NCI-H2081 treated with DMSO at 0.1 percent for 48 hours (cell line): ENCODE data around the gene EMSY.

Experiments used
- DNase-seq: peaks from one replicate; lab custom pipeline; 2025; lab: John Stamatoyannopoulos, UW

EMSY gene

GRCh38 chr11:76523147-76523546 lies 78.3 kb downstream of the EMSY start:
- DNase-seq, result no peak

GRCh38 chr11:76523786-76524436 lies 79.1 kb downstream of the EMSY start:
- no peak for DNase-seq

GRCh38 chr11:76524461-76524860 lies 79.6 kb downstream of the EMSY start:
- no peak for DNase-seq

- no peak for DNase-seq
These were observed 80.1 kb downstream of the EMSY start for GRCh38 chr11:76524919-76525318.

GRCh38 chr11:76526878-76527277 lies 82.1 kb downstream of the EMSY start:
- DNase-seq, result no peak

- no peak for DNase-seq
These were observed 97.6 kb downstream of the EMSY start for GRCh38 chr11:76542436-76542835.

- DNase-seq, result no peak
These were observed 98.3 kb downstream of the EMSY start for GRCh38 chr11:76543006-76543703.

- no peak for DNase-seq
These were observed 106.0 kb downstream of the EMSY start for GRCh38 chr11:76550781-76551180.

GRCh38 chr11:76551400-76551799 lies 106.6 kb downstream of the EMSY start:
- DNase-seq, result no peak

GRCh38 chr11:76552987-76553386 lies 108.2 kb downstream of the EMSY start:
- DNase-seq, result no peak

GRCh38 chr11:76553554-76554476 lies 109.0 kb downstream of the EMSY start:
- DNase-seq, result no peak

- no peak for DNase-seq
These were observed 109.9 kb downstream of the EMSY start for GRCh38 chr11:76554767-76555166.

- DNase-seq, result no peak
These were observed 112.6 kb downstream of the EMSY start for GRCh38 chr11:76557466-76557865.

GRCh38 chr11:76558473-76558872 lies 113.7 kb downstream of the EMSY start:
- no peak for DNase-seq

GRCh38 chr11:76558891-76559290 lies 114.1 kb downstream of the EMSY start:
- DNase-seq, result no peak

GRCh38 chr11:76559346-76559745 lies 114.5 kb downstream of the EMSY start:
- no peak for DNase-seq

- DNase-seq, result no peak
These were observed 115.4 kb downstream of the EMSY start for GRCh38 chr11:76560219-76560618.

GRCh38 chr11:76561245-76561644 lies 116.4 kb downstream of the EMSY start:
- DNase-seq, result no peak

GRCh38 chr11:76562541-76562940 lies 117.7 kb downstream of the EMSY start:
- no peak for DNase-seq

GRCh38 chr11:76564364-76564763 lies 119.5 kb downstream of the EMSY start:
- DNase-seq, result no peak

GRCh38 chr11:76566811-76567210 lies 122.0 kb downstream of the EMSY start:
- DNase-seq, result no peak

GRCh38 chr11:76567261-76567660 lies 122.4 kb downstream of the EMSY start:
- DNase-seq, result no peak

GRCh38 chr11:76568139-76568538 lies 123.3 kb downstream of the EMSY start:
- DNase-seq, result no peak
